Activated B cell treated with CpG ODN at 0.5 μM for 24 hours (primary cell): Measurements from ENCODE around the gene UGT1A4. TPM values are rescaled to one million over a fixed set of nuclear protein-coding genes. Genes with fewer than 3 reads are reported as not detected.

Source experiments
- ATAC-seq: fragments of 200-7000 bp; cut with Tn5 transposase; one replicate; pipeline ENCODE4 v1.10.0; 2021; ENCODE audit warnings: low read depth, mild to moderate bottlenecking, moderate library complexity
- CTCF ChIA-PET: fragments of 350-600 bp; sonication (Branson Sonifier 250); formaldehyde crosslinking; loops from one replicate; lab custom pipeline; 2021; ENCODE audit warnings: antibody characterized with exemption; lab: Charles Lee
- POLR2A ChIA-PET: fragments of 350-600 bp; sonication (Branson Sonifier 250); formaldehyde crosslinking; loops from one replicate; lab custom pipeline; 2021; ENCODE audit warnings: antibody characterized with exemption; lab: Charles Lee
- DNase-seq: peaks from one replicate; pipeline ENCODE4 v3.0.0; 2022
- H3K27ac Mint-ChIP-seq: one replicate; pipeline ENCODE4 v1.8.0; 2020; ENCODE audit warnings: mixed read lengths
- H3K27me3 Mint-ChIP-seq: one replicate; pipeline ENCODE4 v1.8.0; 2021; ENCODE audit warnings: mixed read lengths
- H3K36me3 Mint-ChIP-seq: one replicate; pipeline ENCODE4 v1.8.0; 2021; ENCODE audit warnings: low read depth, mixed read lengths
- H3K4me1 Mint-ChIP-seq: one replicate; pipeline ENCODE4 v1.8.0; 2021; ENCODE audit warnings: mixed read lengths
- H3K4me3 Mint-ChIP-seq: one replicate; pipeline ENCODE4 v1.8.0; 2020; ENCODE audit warnings: mild to moderate bottlenecking, mixed read lengths
- H3K9me3 Mint-ChIP-seq: one replicate; pipeline ENCODE4 v1.8.0; 2020; ENCODE audit warnings: mixed read lengths
- intact Hi-C: fragments of 100-400 bp; cut with micrococcal nuclease; formaldehyde crosslinking; loops from one replicate; pipeline ENCODE4 v1.15.1; 2024
- total RNA-seq: library from RNA; stranded (reverse); gene quantifications from 2 replicates; pipeline ENCODE4 v1.2.3, GENCODE V29; 2022
- TF ChIP-seq, protein P1 (sequence below): fragments of 200-600 bp; IDR thresholded peaks from one replicate; pipeline ENCODE4 v1.8.0; 2022; ENCODE audit warnings: antibody characterized with exemption, mild to moderate bottlenecking

UGT1A4 gene
- total RNA-seq, 1 donor from 2014 or later: not detected

DNA sequence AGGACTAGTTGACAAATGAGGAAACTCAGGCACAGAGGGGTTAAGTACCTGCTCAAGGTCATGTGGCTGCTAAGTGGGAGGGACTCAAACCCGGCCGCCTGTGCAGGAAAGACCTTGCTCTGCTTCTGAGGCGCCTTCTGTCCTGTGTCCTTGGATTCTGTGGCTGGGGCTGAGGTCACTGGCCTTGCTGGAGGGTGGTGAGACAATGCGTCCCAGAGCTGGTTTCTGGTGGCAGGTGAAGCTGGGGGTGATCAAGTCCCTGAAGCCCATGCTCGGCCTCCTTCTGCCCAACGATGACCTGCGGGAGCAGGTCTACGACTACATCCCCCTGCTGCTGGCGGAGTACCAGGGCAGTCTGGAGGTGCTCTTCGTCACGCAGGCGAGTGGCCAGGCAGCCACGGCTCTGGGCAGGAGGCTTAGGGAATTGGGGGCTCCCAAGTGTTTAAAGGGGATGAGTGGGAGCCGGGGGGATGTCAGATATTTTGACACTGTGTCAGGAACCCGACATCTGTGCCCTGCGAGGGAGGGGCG lies 75.7 kb downstream of the UGT1A4 start:
- Mint-ChIP-seq H3K36me3 (no peaks in the 10 kb centered on the region), H3K27ac (no peak overlapping the region), H3K9me3 (no peaks in the 10 kb centered on the region), H3K4me1 (no peaks in the 10 kb centered on the region), H3K4me3 (no peak overlapping the region), H3K27me3 (peaks cover 7% of the 10 kb centered on the region)
- ATAC-seq: no peak
- ChIA-PET CTCF (no interaction called here), POLR2A (no interaction called here)
- DNase-seq: no peak
- intact Hi-C loops: no loop called here
- TF ChIP-seq, protein P1, sequence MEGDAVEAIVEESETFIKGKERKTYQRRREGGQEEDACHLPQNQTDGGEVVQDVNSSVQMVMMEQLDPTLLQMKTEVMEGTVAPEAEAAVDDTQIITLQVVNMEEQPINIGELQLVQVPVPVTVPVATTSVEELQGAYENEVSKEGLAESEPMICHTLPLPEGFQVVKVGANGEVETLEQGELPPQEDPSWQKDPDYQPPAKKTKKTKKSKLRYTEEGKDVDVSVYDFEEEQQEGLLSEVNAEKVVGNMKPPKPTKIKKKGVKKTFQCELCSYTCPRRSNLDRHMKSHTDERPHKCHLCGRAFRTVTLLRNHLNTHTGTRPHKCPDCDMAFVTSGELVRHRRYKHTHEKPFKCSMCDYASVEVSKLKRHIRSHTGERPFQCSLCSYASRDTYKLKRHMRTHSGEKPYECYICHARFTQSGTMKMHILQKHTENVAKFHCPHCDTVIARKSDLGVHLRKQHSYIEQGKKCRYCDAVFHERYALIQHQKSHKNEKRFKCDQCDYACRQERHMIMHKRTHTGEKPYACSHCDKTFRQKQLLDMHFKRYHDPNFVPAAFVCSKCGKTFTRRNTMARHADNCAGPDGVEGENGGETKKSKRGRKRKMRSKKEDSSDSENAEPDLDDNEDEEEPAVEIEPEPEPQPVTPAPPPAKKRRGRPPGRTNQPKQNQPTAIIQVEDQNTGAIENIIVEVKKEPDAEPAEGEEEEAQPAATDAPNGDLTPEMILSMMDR: no peak

DNA sequence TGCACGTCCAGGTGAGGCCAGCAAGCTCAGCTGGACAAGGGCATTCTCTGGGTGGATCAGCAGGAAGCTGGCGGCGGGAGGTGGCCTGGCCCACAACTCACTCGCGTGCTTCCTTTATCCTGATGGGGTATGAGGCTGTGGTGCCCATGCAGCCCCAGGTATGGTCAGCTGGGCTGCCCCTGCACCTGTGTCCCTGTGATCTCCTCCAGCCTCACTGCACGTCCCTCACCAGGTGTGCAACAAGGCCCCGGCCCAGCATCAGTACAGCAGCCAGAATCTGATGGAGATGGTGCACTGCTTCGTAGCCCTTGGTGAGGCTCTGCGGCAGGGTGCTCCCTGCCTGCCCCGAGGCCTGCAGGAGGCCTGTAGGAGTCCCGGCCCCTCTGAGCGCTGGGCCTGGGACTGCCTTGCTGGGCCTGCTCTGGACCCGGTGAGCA lies 77.2 kb downstream of the UGT1A4 start:
- CTCF ChIA-PET: no interaction called here
- POLR2A ChIA-PET: no interaction called here
- Mint-ChIP-seq H3K27me3 (peaks cover 7% of the 10 kb centered on the region), H3K4me1 (no peaks in the 10 kb centered on the region), H3K4me3 (no peak overlapping the region), H3K36me3 (no peaks in the 10 kb centered on the region), H3K27ac (no peak overlapping the region), H3K9me3 (peaks cover 2% of the 10 kb centered on the region)
- no peak for ATAC-seq
- intact Hi-C loops: no loop called here
- DNase-seq: no peak
- TF ChIP-seq, protein P1: no peak

DNA sequence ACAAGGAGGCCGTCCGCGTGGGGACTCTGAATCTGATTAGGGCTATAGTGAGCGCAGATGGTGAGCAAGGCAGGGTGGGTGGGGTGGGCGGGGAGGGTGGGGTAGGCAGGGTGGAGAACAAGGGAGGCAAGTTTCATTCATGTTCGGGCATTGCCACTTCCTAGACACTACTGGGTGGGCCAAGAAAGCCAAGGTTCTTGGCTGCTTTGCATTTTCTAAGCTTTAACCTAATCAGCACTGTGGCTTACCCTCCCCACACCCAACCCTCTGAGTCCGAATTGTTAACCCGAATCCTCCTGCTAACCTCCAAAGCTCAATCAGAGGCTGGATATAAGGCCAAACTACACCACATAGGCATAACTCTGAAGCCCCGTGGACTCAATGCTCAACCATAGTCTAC lies 77.7 kb downstream of the UGT1A4 start:
- no peak for ATAC-seq
- ChIA-PET CTCF (no interaction called here), POLR2A (no interaction called here)
- no peaks in the 10 kb centered on the region for H3K4me1 Mint-ChIP-seq
- H3K9me3 Mint-ChIP-seq: peaks cover 2% of the 10 kb centered on the region
- H3K4me3 Mint-ChIP-seq: no peak overlapping the region
- no peak overlapping the region for H3K27ac Mint-ChIP-seq
- TF ChIP-seq, protein P1: no peak
- H3K27me3 Mint-ChIP-seq: peaks cover 7% of the 10 kb centered on the region
- DNase-seq: no peak
- intact Hi-C loops: no loop called here
- no peaks in the 10 kb centered on the region for H3K36me3 Mint-ChIP-seq

DNA sequence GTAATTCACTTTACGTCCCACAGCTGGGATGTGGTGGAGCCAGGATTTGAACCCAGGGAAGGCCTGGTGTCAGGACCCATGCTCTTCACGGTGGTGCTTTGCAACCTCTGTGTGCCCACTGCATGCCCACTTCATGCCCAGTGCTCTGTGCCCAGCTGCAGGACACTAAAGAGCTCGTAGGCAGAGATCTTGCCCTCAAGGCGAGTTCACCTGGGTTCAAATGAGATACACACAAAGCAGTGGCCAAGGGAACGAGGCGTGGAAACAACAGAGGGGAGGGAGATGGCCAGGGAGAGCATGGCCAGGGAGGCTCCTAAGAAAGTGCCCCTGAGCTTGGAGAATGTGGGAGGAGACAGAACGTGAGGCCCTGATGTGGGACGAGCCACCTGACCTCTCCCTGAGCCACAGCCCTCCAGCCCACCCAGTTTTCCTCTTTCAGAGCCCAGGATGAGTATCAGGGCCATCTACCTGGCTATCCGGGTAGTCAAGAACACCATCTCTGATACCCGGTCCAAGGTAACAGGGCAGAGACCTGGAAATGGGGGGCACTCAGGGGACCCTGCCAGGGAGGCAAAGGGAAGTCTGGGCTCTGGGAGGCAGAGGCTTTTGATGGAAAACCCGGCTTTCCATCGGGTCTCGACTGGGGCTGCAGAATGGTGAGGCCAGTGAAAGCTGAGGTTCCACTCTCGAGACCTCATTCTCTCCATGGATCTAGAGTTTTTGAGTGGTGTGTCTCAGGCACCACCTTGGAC lies 80.0 kb downstream of the UGT1A4 start:
- CTCF ChIA-PET: no interaction called here
- TF ChIP-seq, protein P1: no peak
- peaks cover 10% of the 10 kb centered on the region for H3K27me3 Mint-ChIP-seq
- intact Hi-C loops: no loop called here
- no peaks in the 10 kb centered on the region for H3K4me1 Mint-ChIP-seq
- H3K27ac Mint-ChIP-seq: no peak overlapping the region
- H3K36me3 Mint-ChIP-seq: no peaks in the 10 kb centered on the region
- H3K9me3 Mint-ChIP-seq: peaks cover 2% of the 10 kb centered on the region
- POLR2A ChIA-PET: no interaction called here
- no peak overlapping the region for H3K4me3 Mint-ChIP-seq
- DNase-seq (peak; percentile 8), ATAC-seq (no peak)

DNA sequence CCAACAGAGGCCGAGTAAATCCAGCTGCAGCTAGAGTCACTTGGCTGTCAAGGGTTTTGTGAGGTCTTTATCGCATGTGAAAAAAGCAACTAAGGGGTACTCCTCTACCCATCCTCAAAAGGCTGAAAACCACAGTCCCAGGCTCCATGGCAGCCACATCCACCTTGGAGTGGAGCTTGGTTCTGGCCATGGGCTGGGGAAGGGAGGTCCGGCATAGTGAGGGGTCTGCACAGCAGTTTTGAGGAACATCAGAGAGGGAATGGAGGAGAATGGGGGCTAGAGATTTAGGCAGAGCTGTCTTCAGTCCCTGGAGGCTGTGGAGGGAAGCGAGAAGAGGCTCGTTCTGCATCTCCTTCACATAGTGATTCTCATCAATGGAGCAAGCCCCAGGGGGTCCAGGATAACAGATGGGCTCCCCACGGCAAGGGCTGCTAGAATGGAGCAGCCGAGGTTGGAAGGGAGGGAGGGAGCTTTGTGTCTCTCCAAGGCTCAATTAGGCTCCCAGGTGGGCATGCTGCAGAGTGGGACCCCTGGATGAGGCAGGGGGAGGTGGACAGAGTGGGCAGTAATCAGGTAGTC lies 80.6 kb downstream of the UGT1A4 start:
- Mint-ChIP-seq H3K4me1 (no peaks in the 10 kb centered on the region), H3K4me3 (no peak overlapping the region), H3K9me3 (peaks cover 2% of the 10 kb centered on the region), H3K36me3 (no peaks in the 10 kb centered on the region), H3K27me3 (peaks cover 16% of the 10 kb centered on the region), H3K27ac (no peak overlapping the region)
- ATAC-seq (no peak), DNase-seq (peak; percentile 1)
- intact Hi-C loops: no loop called here
- TF ChIP-seq, protein P1: no peak
- ChIA-PET POLR2A (no interaction called here), CTCF (no interaction called here)
